HG02571 (cell line): ENCODE data around the gene FANCM.
A peak's percentile ranks its signal among the peaks of the same experiment; 100 is the strongest.

Source experiments
- ATAC-seq: cut with Tn5 transposase; IDR thresholded peaks from one replicate; pipeline ENCODE4 v1.9.1; 2021; ENCODE audit warnings: mild to moderate bottlenecking, moderate library complexity; ENCODE audit not compliant: unreplicated experiment

The FANCM gene, protein sequence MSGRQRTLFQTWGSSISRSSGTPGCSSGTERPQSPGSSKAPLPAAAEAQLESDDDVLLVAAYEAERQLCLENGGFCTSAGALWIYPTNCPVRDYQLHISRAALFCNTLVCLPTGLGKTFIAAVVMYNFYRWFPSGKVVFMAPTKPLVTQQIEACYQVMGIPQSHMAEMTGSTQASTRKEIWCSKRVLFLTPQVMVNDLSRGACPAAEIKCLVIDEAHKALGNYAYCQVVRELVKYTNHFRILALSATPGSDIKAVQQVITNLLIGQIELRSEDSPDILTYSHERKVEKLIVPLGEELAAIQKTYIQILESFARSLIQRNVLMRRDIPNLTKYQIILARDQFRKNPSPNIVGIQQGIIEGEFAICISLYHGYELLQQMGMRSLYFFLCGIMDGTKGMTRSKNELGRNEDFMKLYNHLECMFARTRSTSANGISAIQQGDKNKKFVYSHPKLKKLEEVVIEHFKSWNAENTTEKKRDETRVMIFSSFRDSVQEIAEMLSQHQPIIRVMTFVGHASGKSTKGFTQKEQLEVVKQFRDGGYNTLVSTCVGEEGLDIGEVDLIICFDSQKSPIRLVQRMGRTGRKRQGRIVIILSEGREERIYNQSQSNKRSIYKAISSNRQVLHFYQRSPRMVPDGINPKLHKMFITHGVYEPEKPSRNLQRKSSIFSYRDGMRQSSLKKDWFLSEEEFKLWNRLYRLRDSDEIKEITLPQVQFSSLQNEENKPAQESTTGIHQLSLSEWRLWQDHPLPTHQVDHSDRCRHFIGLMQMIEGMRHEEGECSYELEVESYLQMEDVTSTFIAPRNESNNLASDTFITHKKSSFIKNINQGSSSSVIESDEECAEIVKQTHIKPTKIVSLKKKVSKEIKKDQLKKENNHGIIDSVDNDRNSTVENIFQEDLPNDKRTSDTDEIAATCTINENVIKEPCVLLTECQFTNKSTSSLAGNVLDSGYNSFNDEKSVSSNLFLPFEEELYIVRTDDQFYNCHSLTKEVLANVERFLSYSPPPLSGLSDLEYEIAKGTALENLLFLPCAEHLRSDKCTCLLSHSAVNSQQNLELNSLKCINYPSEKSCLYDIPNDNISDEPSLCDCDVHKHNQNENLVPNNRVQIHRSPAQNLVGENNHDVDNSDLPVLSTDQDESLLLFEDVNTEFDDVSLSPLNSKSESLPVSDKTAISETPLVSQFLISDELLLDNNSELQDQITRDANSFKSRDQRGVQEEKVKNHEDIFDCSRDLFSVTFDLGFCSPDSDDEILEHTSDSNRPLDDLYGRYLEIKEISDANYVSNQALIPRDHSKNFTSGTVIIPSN (N-terminal part only)

DNA sequence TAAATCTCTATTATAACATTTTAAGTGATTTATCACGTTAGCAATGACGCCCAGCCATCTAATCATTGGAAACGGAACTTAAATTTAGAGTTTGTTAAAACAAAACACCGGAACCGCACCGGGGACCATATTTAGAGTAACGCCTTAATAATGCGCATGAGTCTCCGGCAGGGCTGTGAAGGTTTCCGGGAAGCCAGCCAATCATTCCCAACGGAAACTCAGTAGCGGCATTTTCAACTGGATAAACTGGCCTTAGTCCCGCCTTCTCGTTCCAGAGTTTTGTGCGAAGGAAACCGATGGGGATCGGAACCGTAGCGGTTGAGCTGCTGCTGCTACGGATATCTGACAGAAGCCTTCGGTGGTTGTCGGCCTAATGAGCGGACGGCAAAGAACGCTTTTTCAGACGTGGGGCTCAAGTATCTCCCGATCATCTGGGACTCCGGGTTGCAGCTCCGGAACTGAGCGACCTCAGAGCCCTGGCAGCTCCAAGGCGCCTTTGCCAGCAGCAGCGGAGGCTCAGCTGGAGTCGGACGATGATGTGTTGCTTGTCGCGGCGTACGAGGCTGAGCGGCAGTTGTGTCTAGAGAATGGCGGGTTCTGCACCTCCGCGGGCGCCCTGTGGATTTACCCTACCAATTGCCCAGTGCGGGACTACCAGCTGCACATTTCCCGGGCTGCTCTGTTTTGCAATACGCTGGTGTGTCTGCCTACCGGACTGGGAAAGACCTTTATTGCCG lies at the start of gene FANCM:
TSS of gene FANCM (plus strand) at position 272 of the 737 bp plus-strand sequence. CDS start at position 374, 102 bp downstream.
- ATAC-seq = peak; percentile 37

DNA sequence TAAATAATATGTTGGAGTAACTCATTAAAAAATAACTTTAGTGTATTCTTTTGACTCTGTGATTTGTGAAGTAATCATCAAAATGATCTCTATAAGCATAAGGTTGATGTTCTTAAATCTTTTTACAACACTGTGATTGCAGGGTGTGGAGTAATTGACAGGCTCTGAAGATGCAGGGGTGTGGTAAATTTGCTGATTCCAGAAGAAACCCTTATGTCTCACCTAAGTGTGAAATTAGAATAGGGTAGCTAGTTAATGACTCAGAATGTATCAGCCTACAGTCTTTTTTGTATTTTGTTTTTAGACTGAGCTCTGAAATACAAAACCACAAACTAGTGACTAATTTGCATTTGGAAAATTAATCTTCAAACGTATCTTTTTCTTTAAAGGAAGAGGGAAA lies 45.9 kb upstream of the FANCM start:
- ATAC-seq = peak; percentile 72

- ATAC-seq = no peak
Measured at GRCh38 chr14:45091710-45092109, 44.0 kb upstream of the FANCM start.

GRCh38 chr14:45094275-45094674 lies 41.5 kb upstream of the FANCM start:
- ATAC-seq = no peak

DNA sequence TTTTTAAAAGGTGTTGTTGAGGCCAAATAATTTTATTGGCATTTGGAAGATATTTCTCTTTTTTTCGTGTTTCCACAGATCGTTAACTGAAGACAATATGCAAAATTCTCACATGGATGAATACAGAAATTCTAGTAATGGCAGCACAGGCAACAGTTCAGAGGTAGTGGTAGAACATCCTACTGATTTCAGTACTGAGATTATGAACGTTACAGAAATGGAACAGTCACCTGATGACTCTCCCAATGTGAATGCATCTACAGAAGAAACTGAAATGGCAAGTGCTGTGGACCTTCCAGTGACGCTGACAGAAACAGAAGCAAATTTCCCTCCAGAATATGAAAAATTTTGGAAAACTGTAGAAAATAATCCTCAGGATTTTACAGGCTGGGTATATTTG lies 40.6 kb upstream of the FANCM start:
- ATAC-seq = no peak

- no peak for ATAC-seq
Measured at GRCh38 chr14:45096218-45096617, 39.5 kb upstream of the FANCM start.

DNA sequence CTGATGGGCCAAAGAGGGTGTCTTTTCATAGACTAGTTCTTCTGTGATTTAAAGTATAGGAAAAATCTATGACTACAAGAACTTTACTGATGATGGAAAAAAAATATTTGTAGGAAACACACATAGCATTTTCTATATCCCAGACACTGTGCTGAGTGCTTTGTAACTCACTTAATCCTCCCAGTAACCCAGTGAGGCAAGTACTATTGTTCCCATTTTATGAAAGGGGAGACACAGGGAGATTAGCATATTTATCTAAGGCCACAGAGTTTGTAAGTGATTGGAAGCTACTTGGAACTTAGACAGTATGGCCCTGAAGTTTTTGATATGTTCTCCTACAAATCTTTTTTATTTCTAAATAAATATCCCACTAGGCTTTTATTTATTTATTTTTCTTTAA lies 31.9 kb upstream of the FANCM start:
- no peak for ATAC-seq

- no peak for ATAC-seq
Measured at GRCh38 chr14:45104561-45104960, 31.2 kb upstream of the FANCM start.

GRCh38 chr14:45112896-45113781 lies 22.6 kb upstream of the FANCM start:
- no peak for ATAC-seq

DNA sequence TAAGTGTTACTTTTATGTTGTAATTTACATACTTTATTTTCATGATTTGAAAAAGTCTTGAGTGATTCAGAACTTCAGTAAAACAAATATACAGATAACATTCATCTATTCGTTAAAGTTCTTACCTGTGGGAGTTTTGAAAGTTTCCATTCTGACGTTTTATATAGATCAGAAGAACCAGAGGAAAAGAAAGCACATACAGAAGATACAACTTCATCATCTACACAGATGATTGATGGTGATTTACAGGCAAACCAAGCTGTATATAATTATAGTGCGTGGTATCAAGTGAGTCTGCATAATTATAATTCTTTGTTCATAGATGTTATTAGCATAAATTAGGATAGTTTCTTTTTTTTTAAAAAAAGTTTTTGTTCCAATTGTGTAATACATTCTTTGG lies 21.4 kb upstream of the FANCM start:
- no peak for ATAC-seq

DNA sequence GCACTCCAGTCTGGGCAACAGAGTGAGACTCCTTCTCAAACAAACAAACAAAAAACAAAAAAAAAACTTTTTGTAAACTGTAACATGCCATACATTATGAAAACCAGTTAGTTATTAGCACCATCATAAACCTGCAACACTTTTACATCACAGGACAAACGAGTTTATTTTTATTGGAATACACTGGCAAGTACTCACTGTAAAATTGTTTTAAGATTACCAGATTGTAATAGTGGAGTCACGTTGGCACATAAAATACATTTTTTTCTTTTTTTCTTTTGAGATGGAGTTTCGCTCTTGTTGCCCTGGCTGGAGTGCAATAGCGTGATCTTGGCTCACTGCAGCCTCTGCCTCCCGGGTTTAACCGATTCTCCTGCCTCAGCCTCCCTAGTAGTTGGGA lies 17.1 kb upstream of the FANCM start:
- no peak for ATAC-seq

DNA sequence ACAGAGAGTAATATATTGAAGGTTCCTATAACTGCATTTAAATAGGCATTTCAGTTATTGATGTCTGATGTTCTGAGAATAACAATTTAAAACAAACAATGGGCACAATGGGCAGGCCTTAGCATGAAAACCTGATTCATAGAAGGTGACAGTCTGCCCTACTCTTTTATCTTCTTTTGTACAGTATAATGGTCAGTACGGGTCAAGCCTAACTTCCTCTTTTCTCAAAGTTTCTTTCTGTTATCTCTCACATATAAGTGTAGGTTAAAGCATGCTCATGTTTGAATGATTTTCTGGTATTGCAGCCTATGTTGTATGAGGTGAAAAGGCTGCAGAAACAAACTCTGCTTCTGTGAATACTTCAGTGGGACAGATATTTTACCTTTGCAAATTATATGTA lies 15.6 kb upstream of the FANCM start:
- no peak for ATAC-seq

DNA sequence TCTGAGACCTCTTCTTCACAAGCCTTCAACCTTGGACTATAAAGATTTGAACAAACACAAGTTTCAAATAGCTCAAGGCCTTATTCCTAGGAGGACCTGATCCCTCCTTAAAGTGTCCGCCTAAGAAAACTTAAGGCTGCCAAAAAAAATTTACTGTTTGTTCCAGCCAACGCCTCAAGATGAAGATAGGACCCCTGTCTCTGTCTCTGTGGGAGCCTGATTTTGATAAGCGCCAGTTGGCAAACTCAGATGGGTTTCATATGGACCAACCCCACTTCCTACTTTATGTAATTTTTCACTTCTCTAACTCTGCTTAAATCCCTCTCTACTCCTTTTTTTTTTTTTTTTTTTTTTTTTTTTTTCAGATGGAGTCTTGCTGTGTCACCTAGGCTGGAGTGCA lies 12.5 kb upstream of the FANCM start:
- no peak for ATAC-seq

DNA sequence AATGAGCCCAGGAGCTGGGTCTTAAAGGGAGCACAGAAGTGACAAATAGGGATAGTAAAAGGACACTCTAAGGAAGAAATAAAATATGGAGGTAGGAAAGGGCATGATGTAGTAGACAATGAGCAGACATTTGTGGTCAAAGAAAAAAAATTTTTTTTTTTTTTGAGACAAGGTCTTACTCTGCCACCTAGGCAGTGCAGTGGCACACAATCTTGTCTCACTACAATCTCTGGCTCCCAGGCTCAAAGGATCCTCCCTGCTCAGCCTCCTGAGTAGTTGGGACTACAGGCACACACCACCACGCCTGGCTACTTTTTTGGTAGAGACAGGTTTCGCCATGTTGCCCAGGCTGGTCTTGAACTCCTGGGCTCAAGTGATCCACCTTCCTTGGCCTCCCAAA lies 10.0 kb upstream of the FANCM start:
- ATAC-seq = no peak

- ATAC-seq = no peak
Measured at GRCh38 chr14:45128963-45129629, 6.6 kb upstream of the FANCM start.

DNA sequence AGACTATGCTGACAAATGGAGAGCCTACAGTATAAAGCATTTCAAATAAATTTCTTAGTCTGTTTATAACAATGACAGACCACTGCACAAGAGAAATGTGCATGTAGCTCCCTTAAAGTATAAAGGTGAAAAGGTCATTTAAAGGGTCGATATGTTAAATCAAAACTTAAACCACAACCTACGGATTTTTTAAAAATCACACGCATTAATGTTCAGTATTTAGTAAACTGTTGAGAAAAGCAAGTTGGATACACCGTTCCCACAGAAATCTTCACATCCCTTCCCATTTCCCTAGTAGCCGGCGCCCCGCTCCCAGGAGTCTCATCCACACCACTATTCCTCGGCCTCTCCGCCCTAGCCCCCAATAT lies 2.1 kb upstream of the FANCM start:
- ATAC-seq = peak; percentile 4

DNA sequence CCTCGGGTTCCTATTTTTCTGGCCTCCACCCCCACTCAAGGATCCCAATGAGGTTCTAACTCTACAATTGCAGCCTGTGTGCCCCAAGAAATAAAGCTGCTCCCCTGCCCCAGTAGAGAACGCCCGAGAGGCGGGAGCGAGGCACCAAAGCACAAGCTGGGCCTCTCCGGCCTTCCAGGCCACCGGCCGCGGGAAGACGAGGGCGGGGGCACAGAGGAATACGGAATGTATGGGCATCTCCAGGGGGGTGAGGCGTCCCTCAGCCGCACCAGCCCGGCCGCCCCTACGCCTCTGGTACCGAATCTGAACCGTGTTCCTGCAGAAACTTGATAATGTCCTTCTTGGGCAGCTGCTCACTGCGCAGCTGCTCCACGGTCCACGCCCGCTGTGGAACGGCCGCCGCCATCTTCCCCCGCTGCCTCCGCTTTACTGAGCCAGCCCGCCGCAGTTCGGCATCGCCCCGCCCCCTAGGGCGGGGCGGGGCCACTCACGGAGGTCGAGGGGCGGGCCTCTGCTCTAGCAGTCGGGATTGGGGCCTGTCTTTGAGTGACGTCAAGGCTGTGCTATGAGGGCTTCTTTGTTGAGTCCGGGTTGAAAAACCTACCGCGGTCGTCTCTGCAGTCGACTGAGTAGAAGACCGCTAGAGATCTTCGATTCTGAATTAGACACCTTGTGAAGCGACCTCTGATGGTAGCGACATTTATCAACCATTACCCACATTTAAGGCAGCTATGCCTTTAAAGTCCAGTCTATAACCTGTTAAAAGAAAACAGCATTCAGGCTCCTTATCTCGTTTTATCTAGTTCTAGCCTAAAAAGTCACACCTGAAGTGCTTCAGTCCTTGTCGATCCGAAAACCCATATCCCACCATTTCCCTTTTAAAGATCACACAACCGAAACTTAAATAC lies 1.4 kb upstream of the FANCM start, which contains the start of gene FKBP3:
TSS of gene FKBP3 (minus strand) at position 431 of the 908 bp plus-strand sequence. CDS start at position 406, 25 bp downstream.
- ATAC-seq = peak; percentile 86

DNA sequence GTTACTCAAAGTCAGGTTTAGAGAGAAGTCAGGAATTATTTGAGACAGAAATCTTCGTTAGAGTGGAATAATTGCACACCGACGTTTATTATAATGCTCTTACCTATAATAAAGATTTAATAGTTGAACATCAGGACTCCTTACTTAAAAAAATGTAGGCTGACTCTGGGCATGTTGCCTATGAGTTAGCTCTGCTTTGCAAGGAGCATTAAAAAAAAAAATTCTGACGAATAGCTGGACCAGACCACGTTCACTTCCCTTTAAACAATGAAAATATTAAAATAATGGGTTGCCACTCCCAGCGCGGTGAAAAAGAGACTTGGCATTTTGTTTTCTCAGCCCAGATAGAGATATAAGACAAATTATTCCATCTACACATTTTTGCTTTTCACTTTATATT lies 574 bp upstream of the FANCM start:
- no peak for ATAC-seq
